Keratinocyte (primary cell): Measurements from ENCODE around the gene NHLRC2.

Experiments used
- EZH2 ChIP-seq: IDR thresholded peaks from one replicate; pipeline ENCODE4 v1.6.1; 2012; ENCODE audit warnings: inconsistent platforms, mild to moderate bottlenecking, low read length, moderate library complexity
- TF ChIP-seq, protein P1 (sequence below), 3 experiments: IDR thresholded peaks in 1 of 3; conservative IDR thresholded peaks in 1 of 3; optimal IDR thresholded peaks in 1 of 3; 2 replicates in 2 of 3; 3 replicates in 1 of 3; pipeline versions ENCODE3 to v1.5.1; 2011; ENCODE audit warnings: low read length in 3 of 3, mild to moderate bottlenecking in 3 of 3, moderate library complexity in 2 of 3, control low read depth in 1 of 3, inconsistent platforms in 1 of 3; ENCODE audit not compliant: insufficient read depth in 2 of 3; ENCODE audit errors: extremely low read depth in 1 of 3

DNA sequence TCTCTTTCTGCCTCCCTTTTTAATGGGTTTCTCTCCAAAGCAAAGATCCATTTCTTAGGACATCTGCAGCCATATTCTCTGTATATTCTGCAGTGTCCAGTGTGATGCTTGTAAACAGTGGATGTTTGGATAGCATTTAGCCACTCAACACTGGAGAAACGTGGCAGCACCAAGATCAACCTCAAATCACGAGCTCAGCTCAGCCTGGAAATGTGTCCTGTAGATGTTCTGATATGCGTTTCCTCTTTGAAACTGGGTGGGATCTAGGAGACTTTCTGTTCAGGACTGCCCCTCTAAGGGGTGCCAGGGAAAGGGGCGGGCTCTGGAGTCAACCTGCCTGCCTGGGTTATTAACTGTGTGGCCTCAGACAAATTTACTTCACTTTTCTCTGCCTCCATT, 91.2 kb downstream of the NHLRC2 start:
- TF ChIP-seq, protein P1, sequence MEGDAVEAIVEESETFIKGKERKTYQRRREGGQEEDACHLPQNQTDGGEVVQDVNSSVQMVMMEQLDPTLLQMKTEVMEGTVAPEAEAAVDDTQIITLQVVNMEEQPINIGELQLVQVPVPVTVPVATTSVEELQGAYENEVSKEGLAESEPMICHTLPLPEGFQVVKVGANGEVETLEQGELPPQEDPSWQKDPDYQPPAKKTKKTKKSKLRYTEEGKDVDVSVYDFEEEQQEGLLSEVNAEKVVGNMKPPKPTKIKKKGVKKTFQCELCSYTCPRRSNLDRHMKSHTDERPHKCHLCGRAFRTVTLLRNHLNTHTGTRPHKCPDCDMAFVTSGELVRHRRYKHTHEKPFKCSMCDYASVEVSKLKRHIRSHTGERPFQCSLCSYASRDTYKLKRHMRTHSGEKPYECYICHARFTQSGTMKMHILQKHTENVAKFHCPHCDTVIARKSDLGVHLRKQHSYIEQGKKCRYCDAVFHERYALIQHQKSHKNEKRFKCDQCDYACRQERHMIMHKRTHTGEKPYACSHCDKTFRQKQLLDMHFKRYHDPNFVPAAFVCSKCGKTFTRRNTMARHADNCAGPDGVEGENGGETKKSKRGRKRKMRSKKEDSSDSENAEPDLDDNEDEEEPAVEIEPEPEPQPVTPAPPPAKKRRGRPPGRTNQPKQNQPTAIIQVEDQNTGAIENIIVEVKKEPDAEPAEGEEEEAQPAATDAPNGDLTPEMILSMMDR (optimal IDR thresholded peaks at IDR 0.05 in 1 of 3, IDR thresholded peaks at IDR 0.05 in 1 of 3, conservative IDR thresholded peaks at IDR 0.05 in 1 of 3; ENCODE audit: extremely low read depth in 1 of 3, insufficient read depth in 2 of 3, low read length in 3 of 3), result no peak
- no peak for TF ChIP-seq EZH2
